Prostate gland (tissue), 2 donors: ENCODE measurements around the gene RTEL1.

Experiments
- POLR2A ChIP-seq: fragments of 450-650 bp; IDR thresholded peaks from one replicate; pipeline ENCODE4 v1.6.1; 2016; ENCODE audit warnings: antibody characterized with exemption, mild to moderate bottlenecking
- TF ChIP-seq, protein P1 (sequence below), 4 experiments: fragments of 200-600 bp in 2 of 4; fragments of 450-650 bp in 2 of 4; sonication (generic) in 2 of 4; IDR thresholded peaks; 1 replicate in 3 of 4; 2 replicates in 1 of 4; pipeline ENCODE4 v1.5.1; 2016 to 2019; ENCODE audit warnings: antibody characterized with exemption in 4 of 4, mild to moderate bottlenecking in 2 of 4, moderate library complexity in 2 of 4

DNA sequence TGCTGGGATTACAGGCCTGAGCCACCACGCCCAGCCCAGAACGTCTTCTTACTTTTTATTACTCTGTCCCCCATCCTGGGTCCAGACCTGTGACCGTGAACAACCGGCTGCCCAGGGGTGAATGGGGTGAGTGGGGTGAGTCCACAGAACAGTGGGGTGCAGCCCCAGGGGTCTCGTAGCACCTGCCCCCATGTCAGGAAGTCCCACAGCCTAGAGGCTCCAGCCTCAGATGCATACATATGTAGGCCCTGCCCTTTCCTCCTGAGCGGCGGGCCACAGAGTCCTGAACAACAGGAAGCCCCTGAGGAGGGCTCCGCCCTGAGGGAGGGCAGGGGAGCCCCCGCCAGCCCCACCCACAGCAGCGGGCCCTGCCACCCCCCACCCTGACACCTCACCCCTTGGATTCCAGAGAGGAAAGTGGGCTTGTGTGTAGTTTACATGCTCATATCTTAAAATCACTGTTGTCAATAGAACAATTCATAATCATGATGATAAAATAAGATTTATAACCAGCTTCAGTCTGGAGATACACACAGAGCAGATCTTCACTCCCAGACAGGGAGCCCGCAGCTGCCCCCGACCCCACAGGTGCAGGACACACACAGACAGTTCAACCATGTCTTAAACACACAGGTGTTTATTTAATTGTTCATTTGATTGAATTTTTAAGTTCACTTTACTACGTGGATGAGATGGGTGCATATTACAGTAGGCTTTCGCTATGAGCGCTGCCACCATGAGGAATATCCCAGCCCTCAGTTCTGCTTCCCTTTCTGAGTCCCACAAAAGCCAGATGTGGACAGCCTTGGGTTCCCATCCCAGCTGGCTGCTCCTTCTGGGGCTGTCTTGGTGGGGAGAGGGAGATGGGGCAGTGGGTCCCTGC is 18.8 kb upstream of the RTEL1 start:
- TF ChIP-seq, protein P1, sequence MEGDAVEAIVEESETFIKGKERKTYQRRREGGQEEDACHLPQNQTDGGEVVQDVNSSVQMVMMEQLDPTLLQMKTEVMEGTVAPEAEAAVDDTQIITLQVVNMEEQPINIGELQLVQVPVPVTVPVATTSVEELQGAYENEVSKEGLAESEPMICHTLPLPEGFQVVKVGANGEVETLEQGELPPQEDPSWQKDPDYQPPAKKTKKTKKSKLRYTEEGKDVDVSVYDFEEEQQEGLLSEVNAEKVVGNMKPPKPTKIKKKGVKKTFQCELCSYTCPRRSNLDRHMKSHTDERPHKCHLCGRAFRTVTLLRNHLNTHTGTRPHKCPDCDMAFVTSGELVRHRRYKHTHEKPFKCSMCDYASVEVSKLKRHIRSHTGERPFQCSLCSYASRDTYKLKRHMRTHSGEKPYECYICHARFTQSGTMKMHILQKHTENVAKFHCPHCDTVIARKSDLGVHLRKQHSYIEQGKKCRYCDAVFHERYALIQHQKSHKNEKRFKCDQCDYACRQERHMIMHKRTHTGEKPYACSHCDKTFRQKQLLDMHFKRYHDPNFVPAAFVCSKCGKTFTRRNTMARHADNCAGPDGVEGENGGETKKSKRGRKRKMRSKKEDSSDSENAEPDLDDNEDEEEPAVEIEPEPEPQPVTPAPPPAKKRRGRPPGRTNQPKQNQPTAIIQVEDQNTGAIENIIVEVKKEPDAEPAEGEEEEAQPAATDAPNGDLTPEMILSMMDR (IDR thresholded peaks at IDR 0.05): no peak
- no peak for TF ChIP-seq POLR2A
